HG02588 (cell line): ENCODE results near the gene XIRP2.

Experiments used
- ATAC-seq: cut with Tn5 transposase; IDR thresholded peaks from one replicate; pipeline ENCODE4 v1.9.1; 2021; ENCODE audit warnings: mild to moderate bottlenecking, moderate library complexity; ENCODE audit not compliant: unreplicated experiment

Gene XIRP2

GRCh38 chr2:167132066-167132465 is 243.8 kb downstream of the XIRP2 start:
- ATAC-seq, result no peak

- no peak for ATAC-seq
These were observed 244.8 kb downstream of the XIRP2 start for GRCh38 chr2:167132906-167133555.

GRCh38 chr2:167133614-167134013 is 245.3 kb downstream of the XIRP2 start:
- no peak for ATAC-seq

- ATAC-seq, result no peak
These were observed 246.2 kb downstream of the XIRP2 start for GRCh38 chr2:167134381-167135072.

GRCh38 chr2:167135706-167136105 is 247.4 kb downstream of the XIRP2 start:
- ATAC-seq, result no peak

GRCh38 chr2:167136879-167137596 is 248.8 kb downstream of the XIRP2 start:
- ATAC-seq, result no peak

- no peak for ATAC-seq
These were observed 252.1 kb downstream of the XIRP2 start for GRCh38 chr2:167140330-167140729.

- no peak for ATAC-seq
These were observed 252.5 kb downstream of the XIRP2 start for GRCh38 chr2:167140767-167141166.

- ATAC-seq, result no peak
These were observed 254.3 kb downstream of the XIRP2 start for GRCh38 chr2:167142554-167142953.

GRCh38 chr2:167144179-167144898 is 256.1 kb downstream of the XIRP2 start:
- ATAC-seq, result no peak

GRCh38 chr2:167147271-167147941 is 259.1 kb downstream of the XIRP2 start:
- ATAC-seq, result no peak

- ATAC-seq, result no peak
These were observed 263.6 kb downstream of the XIRP2 start for GRCh38 chr2:167151894-167152293.

- no peak for ATAC-seq
These were observed 269.2 kb downstream of the XIRP2 start for GRCh38 chr2:167157523-167157922.

GRCh38 chr2:167177196-167177595 is 288.9 kb downstream of the XIRP2 start:
- ATAC-seq, result no peak

GRCh38 chr2:167181134-167181533 is 292.9 kb downstream of the XIRP2 start:
- ATAC-seq, result no peak

- no peak for ATAC-seq
These were observed 293.4 kb downstream of the XIRP2 start for GRCh38 chr2:167181688-167182087.

- ATAC-seq, result no peak
These were observed 294.1 kb downstream of the XIRP2 start for GRCh38 chr2:167182403-167182802.

GRCh38 chr2:167183931-167184330 is 295.7 kb downstream of the XIRP2 start:
- no peak for ATAC-seq

- ATAC-seq, result no peak
These were observed 298.2 kb downstream of the XIRP2 start for GRCh38 chr2:167186465-167186864.

- ATAC-seq, result no peak
These were observed 298.9 kb downstream of the XIRP2 start for GRCh38 chr2:167187049-167187727.
